ENCODE measurements around the gene CORO2B. TPM values are rescaled to one million over a fixed set of nuclear protein-coding genes. Genes with fewer than 3 reads are reported as not detected.

Gene CORO2B
- total and polyA plus RNA-seq, 9 of the 15 experiments (the other 6 are each of a cell fraction or from before 2014, with no cell fraction given) = not detected

DNA sequence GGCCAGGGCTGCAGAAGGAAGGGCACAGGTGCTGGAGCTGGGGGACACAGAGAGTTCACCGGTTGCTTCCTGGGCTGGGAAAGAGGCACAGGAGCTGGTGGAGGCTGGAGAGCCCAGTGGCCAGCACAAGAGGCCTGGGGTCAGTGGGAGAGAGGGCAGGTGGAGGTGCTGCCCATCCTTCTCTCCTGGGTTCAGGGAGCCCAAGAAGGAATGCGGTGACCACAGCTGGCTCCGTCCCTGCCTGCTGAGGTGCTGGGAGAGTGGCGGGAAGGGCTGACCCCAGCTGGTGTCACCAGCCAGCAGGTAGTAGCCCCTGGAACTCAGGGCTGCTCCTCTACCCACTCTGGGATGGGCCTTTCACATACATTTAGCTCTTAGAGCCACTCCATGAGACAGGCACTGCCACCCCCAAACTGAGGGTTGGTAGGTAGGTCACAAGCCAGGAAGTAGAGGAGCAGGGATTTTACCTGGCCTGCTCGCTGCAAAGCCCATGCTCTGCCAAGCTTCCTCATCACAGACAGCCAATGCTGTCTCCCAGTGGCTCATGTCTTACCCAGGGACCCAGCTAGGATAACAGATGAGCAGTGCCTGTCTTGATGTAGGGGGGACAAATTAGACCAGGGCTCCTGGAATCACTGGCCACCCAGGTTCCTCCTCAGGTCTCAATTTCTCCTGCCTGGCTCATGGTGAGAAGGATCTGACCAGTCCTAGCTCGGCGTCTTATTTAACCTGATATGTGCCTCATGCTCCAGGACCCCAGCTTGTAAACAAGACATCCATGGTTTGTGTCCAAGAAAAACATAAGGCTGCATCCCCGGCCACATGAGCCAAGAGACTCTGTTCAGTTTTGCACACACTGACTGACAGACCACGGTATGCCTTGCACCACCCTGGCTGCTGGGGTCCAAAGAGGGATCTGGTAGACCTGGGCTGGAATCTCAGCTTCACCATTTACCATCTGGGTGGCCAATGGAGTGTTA is 119.2 kb downstream of the CORO2B start:
- Histone ChIP-seq H3K9me1 (ENCODE audit: control insufficient read depth, insufficient read depth, low read length) (no peaks in the 10 kb centered on the region), H3K4me2 (ENCODE audit: insufficient read depth, low read length) (no peak overlapping the region), H2AFZ (ENCODE audit: low read depth, low read length) (no peak overlapping the region), H3K9ac (ENCODE audit: insufficient read depth in 1 of 2, low read depth in 2 of 2, low read length in 2 of 2) (no peak overlapping the region; a peak in 1 of 4 replicates), H3K4me3 (no peak overlapping the region), H3K79me2 (ENCODE audit: control insufficient read depth, insufficient read depth, low read length) (no peaks in the 10 kb centered on the region), H3K27ac (ENCODE audit: extremely low read depth, low read depth, low read length) (no peak overlapping the region), H3K9me3 (replicated peaks; ENCODE audit: control insufficient read depth, insufficient read depth, low read depth, low read length) (no peaks in the 10 kb centered on the region), H4K20me1 (replicated peaks; ENCODE audit: control insufficient read depth, insufficient read depth, low read length) (peaks cover 2% of the 10 kb centered on the region; the same call in 1 of the 2 replicates), H3K27me3 (ENCODE audit: control insufficient read depth in 2 of 2, insufficient read depth in 2 of 2, low read length in 2 of 2) (peaks cover 2 to 51% of the 10 kb centered on the region in 2 experiments; a peak in 4 of 5 replicates), H3K4me1 (replicated peaks in 1 of 2; ENCODE audit: control insufficient read depth in 2 of 2, insufficient read depth in 2 of 2, low read length in 2 of 2) (no peaks in the 10 kb centered on the region; a peak in 1 of 5 replicates), H3K36me3 (ENCODE audit: control insufficient read depth, insufficient read depth, low read length) (no peaks in the 10 kb centered on the region)
- no peak for FAIRE-seq
- intact Hi-C loops (cut with micrococcal nuclease) (no loop called here), in situ Hi-C loops (cut with MboI) (no loop called here)
- TF ChIP-seq, protein P1, sequence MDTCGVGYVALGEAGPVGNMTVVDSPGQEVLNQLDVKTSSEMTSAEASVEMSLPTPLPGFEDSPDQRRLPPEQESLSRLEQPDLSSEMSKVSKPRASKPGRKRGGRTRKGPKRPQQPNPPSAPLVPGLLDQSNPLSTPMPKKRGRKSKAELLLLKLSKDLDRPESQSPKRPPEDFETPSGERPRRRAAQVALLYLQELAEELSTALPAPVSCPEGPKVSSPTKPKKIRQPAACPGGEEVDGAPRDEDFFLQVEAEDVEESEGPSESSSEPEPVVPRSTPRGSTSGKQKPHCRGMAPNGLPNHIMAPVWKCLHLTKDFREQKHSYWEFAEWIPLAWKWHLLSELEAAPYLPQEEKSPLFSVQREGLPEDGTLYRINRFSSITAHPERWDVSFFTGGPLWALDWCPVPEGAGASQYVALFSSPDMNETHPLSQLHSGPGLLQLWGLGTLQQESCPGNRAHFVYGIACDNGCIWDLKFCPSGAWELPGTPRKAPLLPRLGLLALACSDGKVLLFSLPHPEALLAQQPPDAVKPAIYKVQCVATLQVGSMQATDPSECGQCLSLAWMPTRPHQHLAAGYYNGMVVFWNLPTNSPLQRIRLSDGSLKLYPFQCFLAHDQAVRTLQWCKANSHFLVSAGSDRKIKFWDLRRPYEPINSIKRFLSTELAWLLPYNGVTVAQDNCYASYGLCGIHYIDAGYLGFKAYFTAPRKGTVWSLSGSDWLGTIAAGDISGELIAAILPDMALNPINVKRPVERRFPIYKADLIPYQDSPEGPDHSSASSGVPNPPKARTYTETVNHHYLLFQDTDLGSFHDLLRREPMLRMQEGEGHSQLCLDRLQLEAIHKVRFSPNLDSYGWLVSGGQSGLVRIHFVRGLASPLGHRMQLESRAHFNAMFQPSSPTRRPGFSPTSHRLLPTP (IDR thresholded peaks at IDR 0.05; ENCODE audit: borderline replicate concordance, extremely low read depth, insufficient read length) = no peak
- TF ChIP-seq ZNF12 (CRISPR knock-in tag; IDR thresholded peaks at IDR 0.05) (no peak), TOE1 (IDR thresholded peaks at IDR 0.05; ENCODE audit: borderline replicate concordance) (no peak), TOE1 (CRISPR knock-in tag; IDR thresholded peaks at IDR 0.05; ENCODE audit: borderline replicate concordance, low read depth) (no peak), TAF7 (tag; IDR thresholded peaks at IDR 0.05) (no peak), NELFE (IDR thresholded peaks at IDR 0.05; ENCODE audit: insufficient read depth, insufficient read length) (no peak), TEAD4 (IDR thresholded peaks at IDR 0.05; ENCODE audit: low read length) (no peak), TEAD4 (CRISPR knock-in tag; IDR thresholded peaks at IDR 0.05; ENCODE audit: borderline replicate concordance) (no peak), SAP30 (IDR thresholded peaks at IDR 0.05; ENCODE audit: borderline replicate concordance, insufficient read depth, low read depth, low read length, poor library complexity, severe bottlenecking) (no peak), PCBP2 (IDR thresholded peaks at IDR 0.05; ENCODE audit: low read depth, low read length, poor library complexity, severe bottlenecking) (no peak)
- TF ChIP-seq, protein P2, sequence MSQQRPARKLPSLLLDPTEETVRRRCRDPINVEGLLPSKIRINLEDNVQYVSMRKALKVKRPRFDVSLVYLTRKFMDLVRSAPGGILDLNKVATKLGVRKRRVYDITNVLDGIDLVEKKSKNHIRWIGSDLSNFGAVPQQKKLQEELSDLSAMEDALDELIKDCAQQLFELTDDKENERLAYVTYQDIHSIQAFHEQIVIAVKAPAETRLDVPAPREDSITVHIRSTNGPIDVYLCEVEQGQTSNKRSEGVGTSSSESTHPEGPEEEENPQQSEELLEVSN (IDR thresholded peaks at IDR 0.05; ENCODE audit: borderline replicate concordance in 1 of 2, extremely low read depth in 1 of 2, insufficient read depth in 1 of 2, insufficient read length in 1 of 2, low read depth in 1 of 2, low read length in 1 of 2, poor library complexity in 1 of 2, severe bottlenecking in 1 of 2) = no peak
- ATAC-seq = no peak
- no TSS peak for BruUV-seq (replicated peaks)
- DNase-seq (ENCODE audit: extremely low read depth in 1 of 4, low spot score in 3 of 4) = no peak
- ChIA-PET POLR2A (interaction anchor here (0.5 kb wide), 1 partner anchor 189 kb away, joined by 3 read pairs; no protein-coding TSS in a partner anchor), CTCF (ENCODE audit: low intra/inter-chr PET ratio) (no interaction called here)
- 3% methylated on average over 9 of the region's 9 CpGs for WGBS (ENCODE audit: insufficient coverage, low coverage, missing lambda C conversion rate)

Measured in K562 (cell line).